HepG2 (cell line): ENCODE data around the gene JMJD6. TPM values are rescaled to one million over a fixed set of nuclear protein-coding genes. Genes with fewer than 3 reads are reported as not detected.
A peak's percentile ranks its signal among the peaks of the same experiment; 100 is the strongest.

ENCODE experiments used
- ATAC-seq: fragments of 200-7000 bp; cut with Tn5 transposase; 3 replicates; pipeline ENCODE4 v1.9.1; 2020; ENCODE audit warnings: mild to moderate bottlenecking, moderate library complexity
- BruUV-seq: library from RNA; stranded (reverse); fragments of 400-500 nt; replicated peaks from 2 replicates; lab custom pipeline; 2021; lab: Mats Ljungman, UMichigan
- CTCF ChIA-PET: fragments of 300-600 bp; formaldehyde crosslinking; extraction: SDS; loops from one replicate; lab custom pipeline; 2021; ENCODE audit warnings: low total read pairs, inconsistent platforms, low intra/inter-chr PET ratio; lab: Yijun Ruan, JAX
- POLR2A ChIA-PET: fragments of 350-600 bp; sonication (Branson Sonifier 250); formaldehyde crosslinking; loops from one replicate; lab custom pipeline; 2020; ENCODE audit warnings: antibody characterized with exemption, inconsistent platforms; lab: Yijun Ruan, JAX
- DNase-seq: peaks from one replicate; pipeline ENCODE4 v3.0.0-alpha.2; 2015; ENCODE audit warnings: low spot score
- FAIRE-seq: peaks from 3 replicates; lab custom pipeline; 2011; peaks lifted over from hg19 to GRCh38; lab: Jason Lieb, UNC
- H2AFZ ChIP-seq: one replicate; pipeline ENCODE4 v1.6.1; 2011; ENCODE audit warnings: low read length, inconsistent platforms
- H3K27ac ChIP-seq: fragments of 300-600 bp; 3 replicates; pipeline ENCODE4 v1.8.0; 2011; ENCODE audit warnings: mixed run types, mild to moderate bottlenecking, mixed read lengths, low read length, inconsistent platforms; ENCODE audit not compliant: insufficient read depth; ENCODE audit errors: extremely low read length
- H3K27me3 ChIP-seq, 2 experiments: fragments of 200-600 bp in 1 of 2; 2 replicates in 1 of 2; 3 replicates in 1 of 2; pipeline versions ENCODE4 v1.6.0 to v1.8.0; 2011; ENCODE audit warnings: low read length in 2 of 2, mild to moderate bottlenecking in 2 of 2, moderate library complexity in 2 of 2, inconsistent platforms in 1 of 2; ENCODE audit not compliant: insufficient read depth in 2 of 2, control insufficient read depth in 1 of 2
- H3K36me3 ChIP-seq, 2 experiments: fragments of 200-600 bp in 1 of 2; replicated peaks in 1 of 2; 2 replicates in 1 of 2; 3 replicates in 1 of 2; pipeline versions ENCODE4 v1.5.1 to v1.8.0; 2011; ENCODE audit warnings: low read length in 2 of 2, inconsistent platforms in 1 of 2; ENCODE audit not compliant: insufficient read depth in 2 of 2, control insufficient read depth in 1 of 2
- H3K4me1 ChIP-seq: 2 replicates; pipeline ENCODE4 v1.5.1; 2012; ENCODE audit warnings: low read length, inconsistent platforms; ENCODE audit not compliant: insufficient read depth
- H3K4me2 ChIP-seq: 2 replicates; pipeline ENCODE4 v1.6.0; 2011; ENCODE audit warnings: low read depth, low read length, inconsistent platforms
- H3K4me3 ChIP-seq, 3 experiments: fragments of 200-600 bp in 1 of 3; sonication (generic), shearing (Covaris generic) in 1 of 3; replicated peaks in 1 of 3; 2 replicates each; pipeline ENCODE4 v1.5.1; 2011 to 2016; ENCODE audit warnings: low read length in 3 of 3, inconsistent platforms in 2 of 3, low read depth in 2 of 3, mild to moderate bottlenecking in 2 of 3, control low read depth in 1 of 3, mixed read lengths in 1 of 3; ENCODE audit not compliant: insufficient read depth in 1 of 3
- H3K79me2 ChIP-seq: one replicate; pipeline ENCODE4 v1.6.1; 2011; ENCODE audit warnings: low read length, inconsistent platforms; ENCODE audit not compliant: insufficient read depth
- H3K9ac ChIP-seq: 2 replicates; pipeline ENCODE4 v1.6.0; 2011; ENCODE audit warnings: mild to moderate bottlenecking, low read depth, low read length, inconsistent platforms; ENCODE audit not compliant: insufficient read depth
- H3K9me3 ChIP-seq: 2 replicates; pipeline ENCODE4 v1.5.1; 2012; ENCODE audit warnings: mild to moderate bottlenecking, low read length
- H4K20me1 ChIP-seq: 2 replicates; pipeline ENCODE4 v1.6.0; 2011; ENCODE audit warnings: inconsistent platforms, mild to moderate bottlenecking, low read length, moderate library complexity; ENCODE audit not compliant: insufficient read depth
- ATF3 ChIP-seq: sonication (generic); formaldehyde crosslinking; IDR thresholded peaks from 2 replicates; pipeline ENCODE4 v1.4.0; 2020; ENCODE audit warnings: missing genetic modification reagents
- NRL ChIP-seq: sonication (generic); formaldehyde crosslinking; IDR thresholded peaks from 2 replicates; pipeline ENCODE4 v1.5.0; 2020; ENCODE audit warnings: missing genetic modification reagents, mild to moderate bottlenecking, moderate library complexity, borderline replicate concordance
- POLR2A ChIP-seq, 2 experiments: IDR thresholded peaks; 2 replicates each; pipeline ENCODE4 v1.6.1; 2011; ENCODE audit warnings: low read depth in 2 of 2, low read length in 2 of 2, mild to moderate bottlenecking in 1 of 2, moderate library complexity in 1 of 2; ENCODE audit not compliant: insufficient read depth in 1 of 2
- TBX2 ChIP-seq: sonication (generic); formaldehyde crosslinking; IDR thresholded peaks from 2 replicates; pipeline ENCODE4 v1.5.0; 2020; ENCODE audit warnings: missing genetic modification reagents, mild to moderate bottlenecking, borderline replicate concordance
- TFDP1 ChIP-seq: IDR thresholded peaks from 2 replicates; pipeline ENCODE4 v1.6.1; 2016; ENCODE audit warnings: missing compliant biosample characterization, missing genetic modification reagents, borderline replicate concordance
- ZNF337 ChIP-seq: sonication (generic); formaldehyde crosslinking; IDR thresholded peaks from 2 replicates; pipeline ENCODE4 v1.5.1; 2020; ENCODE audit warnings: missing genetic modification reagents, low read depth, mild to moderate bottlenecking, borderline replicate concordance
- ZNF816 ChIP-seq: sonication (generic); formaldehyde crosslinking; IDR thresholded peaks from 2 replicates; pipeline ENCODE4 v1.8.0; 2022; ENCODE audit warnings: missing genetic modification reagents, mild to moderate bottlenecking, borderline replicate concordance
- WGBS: methylation state at CpG from one replicate; pipeline ENCODE4 v1.1.6; 2017; ENCODE audit warnings: low lambda C conversion rate; 5-methylcytosine and 5-hydroxymethylcytosine counted together
- in situ Hi-C: cut with HindIII; loops from 2 replicates; pipeline ENCODE4 v1.10.0; 2017; ENCODE audit warnings: low pct_unique_long_range_greater_than_20kb; ENCODE audit not compliant: extremely low pct_ligation_motif_present
- intact Hi-C: fragments of 100-400 bp; cut with micrococcal nuclease; formaldehyde crosslinking; loops from one replicate; pipeline ENCODE4 v1.10.0; 2022; ENCODE audit not compliant: unreplicated experiment
- polyA plus RNA-seq, 8 experiments: library from polyadenylated mRNA; depleted of rRNA in 3 of 8; stranded (reverse) in 7 of 8; unstranded in 1 of 8; fragments of >200 nt; fragmentation: Illumina TruSeq in 4 of 8; extraction: Trizol in 4 of 8; gene quantifications; 2 replicates each; pipeline versions ENCODE4 v1.2.1 to v1.2.3, GENCODE V29; 2011 to 2016; ENCODE audit warnings: low read depth in 4 of 8, missing spikeins in 1 of 8, mixed read lengths in 1 of 8; ENCODE audit not compliant: insufficient read depth in 1 of 8
- total RNA-seq, 5 experiments: library from RNA; depleted of rRNA; stranded (reverse); fragments of >200 nt; fragmentation: Illumina TruSeq; extraction: Trizol; gene quantifications; 2 replicates each; pipeline ENCODE4 v1.2.3, GENCODE V29; 2016; ENCODE audit warnings: low read depth in 1 of 5

The JMJD6 gene
- total and polyA plus RNA-seq, 2 of the 13 experiments (the other 11 are each of a cell fraction or from before 2014, with no cell fraction given): 33.6 to 41.0 TPM

DNA sequence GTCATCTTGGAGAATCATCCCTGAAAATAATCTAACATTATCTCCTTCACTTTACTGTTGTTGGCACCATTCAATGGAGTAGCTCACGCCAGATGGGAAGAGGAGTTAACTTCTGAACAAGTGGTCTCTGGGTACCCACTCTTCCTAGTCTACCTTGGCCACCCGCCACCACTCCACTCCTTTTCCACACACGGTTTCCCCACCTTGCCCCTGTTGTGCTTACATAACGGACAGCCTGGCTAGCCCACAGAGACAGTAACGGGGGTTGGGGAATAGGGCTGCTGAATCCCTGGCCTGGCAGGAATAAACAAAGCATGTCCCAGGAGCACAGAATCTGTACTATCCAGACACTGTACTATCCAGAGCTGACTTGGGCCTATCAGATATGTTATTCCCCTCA, 12.1 kb downstream of the JMJD6 start:
- no TSS peak for BruUV-seq
- FAIRE-seq (no peak), ATAC-seq (no peak), DNase-seq (no peak)
- no peak overlapping the region for H3K9ac ChIP-seq
- CTCF ChIA-PET: interaction anchor here (1.2 to 2.2 kb wide), 2 partner anchors 33 to 191 kb away, joined by 4 to 17 read pairs; no protein-coding TSS in a partner anchor
- intact Hi-C loops (loop anchor here (2.0 kb wide), 1 partner anchor 42 kb away; no protein-coding TSS in a partner anchor), in situ Hi-C loops (no loop called here)
- H3K4me3 ChIP-seq: no peak overlapping the region
- no peak overlapping the region for H3K27ac ChIP-seq
- TF ChIP-seq NRL (0 out of 2 replicates have a peak, but pooled peaks have one; percentile 32), ZNF337 (CRISPR knock-in tag) (no peak), TBX2 (CRISPR knock-in tag) (peak; percentile 14; the same call in 1 of the 2 replicates), ATF3 (CRISPR knock-in tag) (no peak)
- no peaks in the 10 kb centered on the region for H3K27me3 ChIP-seq
- no peak overlapping the region for H2AFZ ChIP-seq
- POLR2A ChIA-PET: interaction anchor here (1.2 to 1.4 kb wide), 3 partner anchors 17 to 157 kb away, joined by 3 to 5 read pairs (median 4); no protein-coding TSS in a partner anchor
- no peaks in the 10 kb centered on the region; the same call in 1 of the 2 replicates for H4K20me1 ChIP-seq
- peaks cover 20 to 53% of the 10 kb centered on the region in 2 experiments for H3K36me3 ChIP-seq
- WGBS: 92% methylated on average over 5 of the region's 5 CpGs
- peaks cover 28% of the 10 kb centered on the region for H3K4me1 ChIP-seq
- peaks cover 6% of the 10 kb centered on the region for H3K79me2 ChIP-seq
- no peak overlapping the region for H3K4me2 ChIP-seq
- H3K9me3 ChIP-seq: no peaks in the 10 kb centered on the region

DNA sequence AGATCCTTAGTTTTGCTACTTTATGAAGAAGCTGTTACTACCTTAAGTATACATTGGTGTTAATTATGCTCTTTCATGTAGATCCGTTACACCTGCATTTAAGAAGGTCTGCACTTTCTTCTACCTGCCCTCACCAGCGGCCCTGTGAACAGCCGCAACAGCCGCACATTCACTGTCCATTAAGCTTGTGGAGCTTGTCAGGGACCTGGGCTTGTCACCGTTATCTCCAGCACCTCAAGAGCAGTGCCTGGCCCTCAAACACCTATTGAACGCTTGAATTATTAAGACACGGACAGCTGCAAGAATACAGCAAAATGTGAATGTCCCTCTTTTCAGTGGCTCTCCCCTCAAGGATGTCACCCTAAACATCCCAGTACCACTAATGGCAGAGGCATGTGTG, 12.6 kb downstream of the JMJD6 start:
- in situ Hi-C loops: no loop called here
- H3K4me3 ChIP-seq: no peak overlapping the region
- no peak overlapping the region for H3K9ac ChIP-seq
- BruUV-seq: no TSS peak
- H3K4me1 ChIP-seq: peaks cover 34% of the 10 kb centered on the region
- no peak for FAIRE-seq
- H2AFZ ChIP-seq: no peak overlapping the region
- H3K27me3 ChIP-seq: no peaks in the 10 kb centered on the region
- TF ChIP-seq POLR2A (IDR thresholded peaks at IDR 0.05; ENCODE audit: insufficient read depth in 1 of 2, low read depth in 2 of 2, low read length in 2 of 2): 0 out of 4 replicates have a peak, but pooled peaks of 1 of the 2 experiments have one; percentile 9
- TF ChIP-seq TFDP1 (CRISPR knock-in tag): no peak
- TF ChIP-seq ZNF816 (CRISPR knock-in tag): no peak
- ChIA-PET POLR2A (interaction anchor here (1.2 to 1.4 kb wide), 4 partner anchors 16 to 156 kb away, joined by 3 to 5 read pairs (median 4); no protein-coding TSS in a partner anchor), CTCF (interaction anchor here (2.2 kb wide), 1 partner anchor 32 kb away, joined by 17 read pairs; no protein-coding TSS in a partner anchor)
- WGBS: 98% methylated on average over 7 of the region's 7 CpGs
- no peak overlapping the region for H3K27ac ChIP-seq
- DNase-seq: no peak
- no peak overlapping the region for H3K4me2 ChIP-seq
- peaks cover 17 to 48% of the 10 kb centered on the region in 2 experiments for H3K36me3 ChIP-seq
- H4K20me1 ChIP-seq: no peaks in the 10 kb centered on the region; the same call in 1 of the 2 replicates
- H3K79me2 ChIP-seq: peaks cover 10% of the 10 kb centered on the region
- ATAC-seq: no peak
- no peaks in the 10 kb centered on the region for H3K9me3 ChIP-seq
- intact Hi-C loops: loop anchor here (2.0 kb wide), 1 partner anchor 41 kb away; no protein-coding TSS in a partner anchor
